ENCODE data around the gene CTCF.

CTCF gene

DNA sequence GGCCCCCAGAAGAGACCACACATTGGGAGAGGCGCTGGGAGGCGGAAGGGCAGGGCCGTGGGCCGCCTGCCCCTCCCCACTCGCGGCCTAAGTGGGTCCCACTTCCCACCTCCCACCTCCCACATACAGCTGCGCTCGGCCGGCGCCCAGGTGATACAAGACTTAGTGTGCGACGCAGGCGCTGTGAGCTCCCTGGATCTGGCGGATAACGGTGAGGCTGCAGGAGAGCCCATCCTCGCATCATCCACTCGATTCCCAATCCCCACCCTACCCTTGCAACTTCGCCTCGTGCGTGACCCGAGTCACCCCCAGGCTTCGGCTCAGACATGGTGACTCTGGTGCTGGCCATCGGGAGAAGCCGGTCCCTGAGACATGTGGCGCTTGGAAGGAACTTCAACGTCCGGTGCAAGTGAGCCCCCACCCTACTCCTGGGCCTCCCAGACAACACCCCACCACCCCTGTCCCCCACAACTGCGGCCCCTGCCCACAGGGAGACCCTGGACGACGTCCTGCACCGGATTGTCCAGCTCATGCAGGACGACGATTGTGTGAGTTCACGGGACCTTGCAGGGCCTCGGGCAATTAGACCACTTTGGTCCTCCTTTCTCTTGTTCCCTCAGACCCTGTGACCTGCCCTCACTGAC is 86.6 kb downstream of the CTCF start:
- H3K4me3 ChIP-seq (ENCODE audit: control insufficient read depth, low read depth, low read length) = no peak overlapping the region
- no peak for TF ChIP-seq CTCF (conservative IDR thresholded peaks at IDR 0.05; ENCODE audit: control insufficient read depth, insufficient read depth, low read depth, low read length)
- no peak for DNase-seq (ENCODE audit: low read depth)

DNA sequence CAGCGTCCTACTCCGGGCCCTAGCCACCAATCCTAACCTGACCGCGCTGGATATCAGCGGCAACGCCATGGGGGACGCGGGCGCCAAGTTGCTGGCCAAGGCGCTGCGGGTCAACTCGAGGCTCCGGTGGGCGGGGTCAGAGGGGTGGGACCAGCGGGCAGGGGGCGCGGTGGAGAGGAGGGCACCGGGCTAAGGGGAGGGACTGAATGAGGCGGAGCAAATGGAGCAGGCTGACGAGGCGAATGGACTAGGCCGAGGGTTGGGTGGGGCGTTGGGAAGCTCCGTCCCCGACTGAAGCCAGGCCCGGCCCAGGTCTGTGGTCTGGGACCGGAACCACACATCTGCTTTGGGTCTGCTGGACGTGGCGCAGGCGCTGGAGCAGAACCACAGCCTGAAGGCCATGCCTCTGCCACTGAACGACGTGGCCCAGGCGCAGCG is 87.2 kb downstream of the CTCF start:
- no peak for TF ChIP-seq CTCF (conservative IDR thresholded peaks at IDR 0.05; ENCODE audit: control insufficient read depth, insufficient read depth, low read depth, low read length)
- no peak overlapping the region for H3K4me3 ChIP-seq (ENCODE audit: control insufficient read depth, low read depth, low read length)
- DNase-seq (ENCODE audit: low read depth) = no peak

DNA sequence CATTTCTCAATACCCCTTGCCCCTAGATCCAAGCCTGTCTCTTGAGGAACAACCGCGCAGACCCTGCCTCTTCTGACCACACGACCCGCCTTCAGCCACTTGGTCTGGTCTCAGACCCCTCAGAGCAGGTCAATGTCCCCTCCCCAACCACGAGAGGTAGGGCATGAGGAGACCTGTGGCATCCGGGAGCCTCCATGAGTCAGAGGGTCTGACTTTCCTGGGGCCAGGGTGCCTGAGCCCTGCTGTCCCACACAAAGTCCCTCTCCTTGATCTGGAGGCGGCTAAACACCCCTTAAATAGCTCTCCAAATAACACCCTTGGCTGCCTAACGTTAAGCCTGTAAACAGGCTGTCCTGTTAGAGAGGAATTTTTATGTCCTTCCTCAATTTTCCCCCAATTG is 87.7 kb downstream of the CTCF start:
- no peak for TF ChIP-seq CTCF (conservative IDR thresholded peaks at IDR 0.05; ENCODE audit: control insufficient read depth, insufficient read depth, low read depth, low read length)
- H3K4me3 ChIP-seq (ENCODE audit: control insufficient read depth, low read depth, low read length) = no peak overlapping the region
- DNase-seq (ENCODE audit: low read depth) = no peak

GRCh38 chr16:67651039-67651438 is 88.7 kb downstream of the CTCF start:
- no peak overlapping the region for H3K4me3 ChIP-seq (ENCODE audit: control insufficient read depth, low read depth, low read length)
- TF ChIP-seq CTCF (conservative IDR thresholded peaks at IDR 0.05; ENCODE audit: control insufficient read depth, insufficient read depth, low read depth, low read length) = no peak
- DNase-seq (ENCODE audit: low read depth) = no peak

DNA sequence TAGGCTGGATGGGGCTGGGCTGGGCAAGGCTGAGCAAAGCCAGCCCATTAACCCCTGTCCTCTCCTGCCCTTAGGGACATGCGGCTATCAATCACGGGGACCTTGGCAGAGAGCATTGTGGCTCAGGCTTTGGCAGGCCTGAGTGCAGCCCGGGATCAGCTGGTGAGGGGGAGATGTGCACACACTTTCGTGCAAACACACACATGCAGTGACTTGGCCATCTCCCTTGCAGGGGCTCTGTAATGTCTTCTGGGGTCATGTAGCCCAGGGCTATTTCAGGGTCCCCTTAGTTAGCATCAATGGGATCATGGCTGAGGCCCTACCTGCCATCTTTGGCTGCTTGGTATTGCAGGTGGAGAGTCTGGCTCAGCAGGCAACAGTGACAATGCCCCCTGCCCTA is 89.5 kb downstream of the CTCF start:
- no peak overlapping the region for H3K4me3 ChIP-seq (ENCODE audit: control insufficient read depth, low read depth, low read length)
- TF ChIP-seq CTCF (conservative IDR thresholded peaks at IDR 0.05; ENCODE audit: control insufficient read depth, insufficient read depth, low read depth, low read length) = no peak
- DNase-seq (ENCODE audit: low read depth) = no peak

- peak overlapping the region; percentile 9 for H3K4me3 ChIP-seq (ENCODE audit: control insufficient read depth, low read depth, low read length)
- no peak for DNase-seq (ENCODE audit: low read depth)
- no peak for TF ChIP-seq CTCF (conservative IDR thresholded peaks at IDR 0.05; ENCODE audit: control insufficient read depth, insufficient read depth, low read depth, low read length)
Measured at GRCh38 chr16:67652578-67653127, 90.3 kb downstream of the CTCF start.

Measured in fibroblast of mammary gland (primary cell).